Calu3 (cell line): ENCODE results near the gene CSN1S1. TPM values are rescaled to one million over a fixed set of nuclear protein-coding genes. Genes with fewer than 3 reads are reported as not detected.

Experiments
- BruUV-seq: library from RNA; stranded (reverse); fragments of 400-500 nt; replicated peaks from 2 replicates; lab custom pipeline; 2021; lab: Mats Ljungman, UMichigan
- CTCF ChIA-PET: fragments of 300-600 bp; sonication (Branson Sonifier 250); formaldehyde crosslinking; loops from one replicate; lab custom pipeline; 2022; ENCODE audit warnings: antibody characterized with exemption; lab: Charles Lee
- DNase-seq: peaks from one replicate; pipeline ENCODE4 v3.0.0; 2022
- H3K27ac Mint-ChIP-seq: one replicate; pipeline ENCODE4 v1.8.0; 2022; ENCODE audit warnings: mixed read lengths; ENCODE audit not compliant: unreplicated experiment
- H3K27me3 Mint-ChIP-seq: one replicate; pipeline ENCODE4 v1.8.0; 2022; ENCODE audit warnings: mixed read lengths; ENCODE audit not compliant: unreplicated experiment
- H3K36me3 Mint-ChIP-seq: one replicate; pipeline ENCODE4 v1.8.0; 2022; ENCODE audit warnings: mild to moderate bottlenecking, moderate library complexity, mixed read lengths; ENCODE audit not compliant: insufficient read depth, unreplicated experiment
- H3K4me1 Mint-ChIP-seq: one replicate; pipeline ENCODE4 v1.8.0; 2022; ENCODE audit warnings: mild to moderate bottlenecking, low read depth, mixed read lengths; ENCODE audit not compliant: unreplicated experiment
- H3K4me3 Mint-ChIP-seq: one replicate; pipeline ENCODE4 v1.8.0; 2022; ENCODE audit warnings: mild to moderate bottlenecking, low read depth, moderate library complexity, mixed read lengths; ENCODE audit not compliant: unreplicated experiment
- H3K9me3 Mint-ChIP-seq: one replicate; pipeline ENCODE4 v1.8.0; 2022; ENCODE audit warnings: low read depth, mixed read lengths; ENCODE audit not compliant: unreplicated experiment
- CTCF ChIP-seq: fragments of 200-600 bp; IDR thresholded peaks from one replicate; pipeline ENCODE4 v1.8.0; 2022; ENCODE audit warnings: antibody characterized with exemption; ENCODE audit not compliant: unreplicated experiment
- intact Hi-C: fragments of 100-400 bp; cut with micrococcal nuclease; formaldehyde crosslinking; loops from one replicate; pipeline ENCODE4 v1.10.0; 2022; ENCODE audit not compliant: unreplicated experiment
- total RNA-seq: library from RNA; stranded (reverse); gene quantifications from 2 replicates; pipeline ENCODE4 v1.2.3, GENCODE V29; 2022

The CSN1S1 gene
- total RNA-seq, 1 experiment from 2014 or later = not detected

- CTCF ChIA-PET = no interaction called here
- H3K9me3 Mint-ChIP-seq = no peaks in the 10 kb centered on the region
- no peak overlapping the region for H3K27ac Mint-ChIP-seq
- no peak for DNase-seq
- intact Hi-C loops = no loop called here
- H3K4me3 Mint-ChIP-seq = no peak overlapping the region
- no TSS peak for BruUV-seq
- TF ChIP-seq CTCF = no peak
- H3K4me1 Mint-ChIP-seq = no peaks in the 10 kb centered on the region
- H3K36me3 Mint-ChIP-seq = no peaks in the 10 kb centered on the region
- H3K27me3 Mint-ChIP-seq = no peaks in the 10 kb centered on the region
These were observed 5.7 kb downstream of the CSN1S1 start for GRCh38 chr4:69936566-69936965.

GRCh38 chr4:69951602-69952001, 20.7 kb downstream of the CSN1S1 start:
- BruUV-seq = no TSS peak
- Mint-ChIP-seq H3K4me1 (no peaks in the 10 kb centered on the region), H3K4me3 (no peak overlapping the region), H3K9me3 (no peaks in the 10 kb centered on the region), H3K36me3 (no peaks in the 10 kb centered on the region), H3K27me3 (no peaks in the 10 kb centered on the region), H3K27ac (no peak overlapping the region)
- CTCF ChIA-PET = no interaction called here
- intact Hi-C loops = no loop called here
- no peak for TF ChIP-seq CTCF
- DNase-seq = no peak

GRCh38 chr4:69957209-69957608, 26.3 kb downstream of the CSN1S1 start:
- Mint-ChIP-seq H3K4me3 (no peak overlapping the region), H3K9me3 (no peaks in the 10 kb centered on the region), H3K36me3 (no peaks in the 10 kb centered on the region), H3K4me1 (no peaks in the 10 kb centered on the region), H3K27me3 (no peaks in the 10 kb centered on the region), H3K27ac (no peak overlapping the region)
- BruUV-seq = no TSS peak
- DNase-seq = peak; percentile 1
- TF ChIP-seq CTCF = no peak
- CTCF ChIA-PET = no interaction called here
- intact Hi-C loops = no loop called here

GRCh38 chr4:69965628-69966027, 34.8 kb downstream of the CSN1S1 start, which contains the start of gene CSN2:
TSS of gene CSN2 (minus strand) at chr4:69965728. CDS start at chr4:69960995, 4,733 bp downstream.
- intact Hi-C loops = no loop called here
- CTCF ChIA-PET = no interaction called here
- H3K4me3 Mint-ChIP-seq = no peak within 1 kb of the TSS
- no TSS peak for BruUV-seq
- peaks cover 4% of the 10 kb centered on the region for H3K9me3 Mint-ChIP-seq
- H3K27ac Mint-ChIP-seq = no peak within 1 kb of the TSS
- no peaks in the 10 kb centered on the region for H3K36me3 Mint-ChIP-seq
- TF ChIP-seq CTCF = no peak
- H3K4me1 Mint-ChIP-seq = no peaks in the 10 kb centered on the region
- no peaks in the 10 kb centered on the region for H3K27me3 Mint-ChIP-seq
- no peak for DNase-seq
